Fibroblast of pulmonary artery (primary cell): ENCODE measurements around the gene RAET1G.
"Not testable (repeated sequence)": the region's sequence is repeated elsewhere in the genome, so short reads cannot be mapped to it uniquely, and the experiment has no call there.

ENCODE experiments used
- DNase-seq: peaks from one replicate; pipeline ENCODE4 v3.0.0-alpha.2; 2010; ENCODE audit warnings: low read depth
- H3K4me3 ChIP-seq: replicated peaks from 2 replicates; pipeline ENCODE4 v1.5.1; 2011; ENCODE audit warnings: low read depth, mild to moderate bottlenecking, control low read depth, low read length, moderate library complexity
- TF ChIP-seq, protein P1 (sequence below): IDR thresholded peaks from 2 replicates; pipeline ENCODE4 v1.5.1; 2011; ENCODE audit warnings: mild to moderate bottlenecking, control low read depth, low read length, inconsistent platforms; ENCODE audit errors: missing control alignments

Gene RAET1G

DNA sequence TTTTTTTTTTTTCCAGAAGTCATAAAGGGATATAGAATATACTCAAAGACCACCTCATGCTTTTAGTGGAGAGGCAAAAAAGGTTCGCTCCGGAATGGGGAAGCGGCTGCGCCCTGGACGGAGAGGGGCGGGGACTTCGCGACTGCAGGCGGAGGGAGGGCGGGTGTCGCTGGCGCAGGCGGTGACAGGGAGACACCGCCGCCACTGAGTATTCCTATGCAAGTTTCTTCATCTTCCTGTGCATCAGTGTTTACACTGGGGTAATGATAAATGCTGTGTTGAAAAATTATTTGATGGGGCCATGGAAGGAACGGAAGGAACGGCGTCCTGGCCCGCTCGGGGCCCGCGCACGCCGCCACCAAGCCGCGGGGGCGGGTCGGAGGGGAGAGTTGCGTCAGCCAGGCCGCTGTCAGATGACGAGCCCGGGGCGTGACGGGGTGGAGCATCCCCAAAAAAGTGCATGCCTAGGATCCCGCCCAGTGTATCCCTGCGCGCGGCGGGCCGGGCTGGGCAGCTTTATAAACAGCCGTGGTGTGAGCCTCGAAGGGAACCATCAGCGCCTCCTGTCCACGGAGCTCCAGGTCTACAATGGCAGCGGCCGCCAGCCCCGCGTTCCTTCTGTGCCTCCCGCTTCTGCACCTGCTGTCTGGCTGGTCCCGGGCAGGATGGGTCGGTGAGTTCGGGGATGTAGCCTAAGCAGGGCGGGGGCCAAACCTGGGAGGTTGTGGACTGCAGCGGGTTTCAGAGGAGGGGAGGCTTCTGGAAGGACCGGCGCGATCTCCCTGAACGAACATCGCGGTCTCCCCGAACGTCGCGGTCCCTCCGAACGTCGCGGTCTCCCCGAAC, 40.8 kb upstream of the RAET1G start, which contains the start of gene ULBP1:
TSS of gene ULBP1 (plus strand) at position 482 of the 846 bp plus-strand sequence. CDS start at position 589, 107 bp downstream.
- peak; percentile 84 for DNase-seq
- peak within 1 kb of the TSS; percentile 51 for H3K4me3 ChIP-seq
- TF ChIP-seq, protein P1, sequence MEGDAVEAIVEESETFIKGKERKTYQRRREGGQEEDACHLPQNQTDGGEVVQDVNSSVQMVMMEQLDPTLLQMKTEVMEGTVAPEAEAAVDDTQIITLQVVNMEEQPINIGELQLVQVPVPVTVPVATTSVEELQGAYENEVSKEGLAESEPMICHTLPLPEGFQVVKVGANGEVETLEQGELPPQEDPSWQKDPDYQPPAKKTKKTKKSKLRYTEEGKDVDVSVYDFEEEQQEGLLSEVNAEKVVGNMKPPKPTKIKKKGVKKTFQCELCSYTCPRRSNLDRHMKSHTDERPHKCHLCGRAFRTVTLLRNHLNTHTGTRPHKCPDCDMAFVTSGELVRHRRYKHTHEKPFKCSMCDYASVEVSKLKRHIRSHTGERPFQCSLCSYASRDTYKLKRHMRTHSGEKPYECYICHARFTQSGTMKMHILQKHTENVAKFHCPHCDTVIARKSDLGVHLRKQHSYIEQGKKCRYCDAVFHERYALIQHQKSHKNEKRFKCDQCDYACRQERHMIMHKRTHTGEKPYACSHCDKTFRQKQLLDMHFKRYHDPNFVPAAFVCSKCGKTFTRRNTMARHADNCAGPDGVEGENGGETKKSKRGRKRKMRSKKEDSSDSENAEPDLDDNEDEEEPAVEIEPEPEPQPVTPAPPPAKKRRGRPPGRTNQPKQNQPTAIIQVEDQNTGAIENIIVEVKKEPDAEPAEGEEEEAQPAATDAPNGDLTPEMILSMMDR = peak; percentile 7

DNA sequence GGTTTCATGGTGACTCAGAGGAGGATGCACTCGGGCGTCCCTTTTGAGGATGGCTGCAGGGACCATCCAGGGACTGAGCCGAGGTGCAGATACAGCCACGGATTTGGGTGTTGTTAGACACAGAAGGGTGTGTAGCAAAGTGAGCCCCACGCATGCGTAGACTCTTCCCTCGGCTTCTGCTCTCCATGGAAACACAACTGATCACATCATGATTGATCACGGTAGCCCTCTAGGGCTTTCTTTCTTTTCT, 40.2 kb upstream of the RAET1G start:
- TF ChIP-seq, protein P1 = no peak
- H3K4me3 ChIP-seq = peak overlapping the region; percentile 51
- DNase-seq = peak; percentile 29

DNA sequence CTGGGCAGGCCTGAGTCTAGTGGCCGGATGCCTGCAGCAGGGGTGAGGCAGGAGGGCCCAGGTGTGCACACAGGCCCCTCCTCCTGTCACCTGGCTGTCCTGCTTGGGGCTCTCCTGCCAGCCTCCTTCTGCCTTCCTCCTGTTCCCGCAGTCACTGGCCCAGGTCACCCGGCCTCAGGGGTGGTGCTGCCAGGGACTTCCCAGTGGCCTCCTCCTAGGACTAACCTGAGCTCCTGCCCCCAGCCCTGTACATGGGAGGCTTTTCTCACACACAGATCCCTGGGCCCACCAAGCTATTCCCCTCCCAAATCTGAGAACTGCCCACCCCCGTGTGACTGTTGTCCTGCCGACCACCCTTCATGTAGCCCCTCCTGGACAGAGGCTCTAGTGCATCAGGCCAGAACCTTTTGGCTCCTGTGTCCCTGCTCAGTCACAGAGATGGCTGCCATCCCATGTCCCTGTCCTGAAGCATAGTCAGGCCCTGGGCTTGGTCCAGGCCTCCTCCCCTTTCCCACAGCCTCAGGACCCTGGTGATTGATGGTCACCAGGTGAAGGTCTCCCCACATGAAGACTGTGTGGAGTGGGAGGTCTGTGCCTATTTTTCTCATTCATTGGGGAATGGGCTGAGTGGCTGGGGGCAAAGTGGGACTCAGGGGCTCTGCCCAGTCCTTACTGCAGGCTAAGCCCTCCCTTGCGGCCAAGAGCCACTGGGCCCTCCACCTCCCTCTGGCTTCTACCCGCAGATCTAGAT, 39.7 kb upstream of the RAET1G start:
- TF ChIP-seq, protein P1 = no peak
- peak overlapping the region; percentile 51 for H3K4me3 ChIP-seq
- no peak for DNase-seq

DNA sequence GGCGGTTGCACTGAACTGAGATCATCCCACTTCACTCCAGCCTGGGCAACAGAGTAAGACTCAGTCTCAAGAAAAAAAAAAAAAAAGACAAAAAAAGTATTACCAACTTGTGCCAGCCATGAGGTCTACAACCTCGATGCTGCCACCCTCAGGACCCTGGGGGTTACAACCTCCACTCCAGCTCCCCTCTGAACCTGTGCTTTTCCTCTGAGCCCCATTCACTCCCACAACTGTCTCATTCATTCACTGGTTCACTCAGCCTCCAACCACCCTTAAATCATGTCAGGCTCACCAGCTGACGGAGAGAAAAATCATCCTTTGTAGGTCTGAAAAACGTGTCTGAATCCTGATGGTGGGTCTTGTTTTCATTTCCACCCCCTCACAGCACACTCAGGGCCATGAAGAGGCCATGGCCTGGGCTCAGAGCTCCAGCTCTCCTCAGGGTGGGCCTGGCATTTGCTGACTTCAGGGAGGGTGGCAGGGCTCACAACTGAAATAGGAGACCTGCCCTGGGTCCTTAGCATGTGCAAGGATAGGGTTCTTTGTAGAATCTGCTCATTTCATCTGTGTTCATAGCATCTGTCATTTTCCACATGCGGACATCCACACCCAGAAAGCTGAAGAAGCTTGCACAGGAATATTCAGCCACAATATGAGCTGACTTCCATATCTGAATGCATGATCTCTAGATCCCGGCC, 39.0 kb upstream of the RAET1G start:
- DNase-seq = peak; percentile 21
- TF ChIP-seq, protein P1 = peak; percentile 21
- no peak overlapping the region for H3K4me3 ChIP-seq

DNA sequence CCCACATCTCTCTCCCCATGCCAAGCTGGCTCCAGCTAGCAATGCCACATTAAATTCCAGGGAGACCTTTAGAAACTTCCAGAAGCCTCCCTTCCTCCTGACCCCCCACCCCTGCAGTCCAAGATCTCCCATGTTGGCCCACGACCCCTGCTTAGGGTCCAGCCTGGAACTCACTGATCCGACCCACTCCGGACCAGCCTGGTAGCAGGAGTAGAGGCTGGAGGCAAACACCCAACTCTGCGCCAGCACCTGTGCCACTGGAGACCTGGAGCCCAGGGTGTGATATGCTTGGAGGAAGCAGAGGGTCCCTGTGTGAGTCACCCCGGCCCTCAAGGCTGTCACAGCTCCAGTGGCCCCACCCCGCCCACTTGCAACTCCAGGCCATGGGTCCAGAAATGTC, 37.6 kb upstream of the RAET1G start:
- H3K4me3 ChIP-seq = no peak overlapping the region
- TF ChIP-seq, protein P1 = no peak
- no peak for DNase-seq

DNA sequence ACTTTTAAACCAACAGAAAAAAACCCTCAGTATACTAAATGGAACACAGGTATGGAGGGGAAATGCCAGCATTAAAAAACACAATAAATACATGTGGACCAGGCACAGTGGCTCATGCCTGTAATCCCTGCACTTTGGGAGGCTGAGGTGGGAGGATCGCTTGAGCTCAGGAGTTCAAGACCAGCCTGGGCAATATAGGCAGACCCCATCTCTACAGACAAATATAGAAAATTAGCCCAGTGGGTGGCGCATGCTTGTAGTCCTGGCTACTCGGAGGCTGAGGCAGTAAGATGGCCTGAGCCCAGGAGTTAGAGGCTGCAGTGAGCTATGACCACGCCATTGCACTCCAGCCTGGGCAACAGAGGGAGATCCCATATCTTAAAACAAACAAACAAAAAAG, 36.9 kb upstream of the RAET1G start:
- H3K4me3 ChIP-seq, DNase-seq: not testable (repeated sequence)

DNA sequence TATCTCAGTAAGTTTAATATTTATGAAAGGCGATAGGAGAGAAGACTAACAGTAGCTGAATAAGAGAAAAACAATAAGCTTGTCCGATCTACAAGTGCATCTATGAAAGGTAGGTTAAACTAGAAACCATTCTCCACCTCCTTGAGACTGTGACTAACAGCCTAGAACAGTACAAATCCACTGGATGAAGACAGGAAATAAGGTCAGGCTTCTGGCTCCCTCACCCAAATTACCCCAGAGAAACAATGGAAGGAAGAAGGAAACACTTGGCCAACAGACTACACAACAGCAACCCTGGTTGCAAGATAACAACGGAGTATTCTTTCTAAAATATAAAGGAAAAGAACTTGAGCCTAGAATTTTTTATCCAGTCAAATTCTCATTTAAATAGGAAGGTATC, 35.2 kb upstream of the RAET1G start:
- not testable (repeated sequence) for H3K4me3 ChIP-seq
- peak; percentile 67 for DNase-seq

DNA sequence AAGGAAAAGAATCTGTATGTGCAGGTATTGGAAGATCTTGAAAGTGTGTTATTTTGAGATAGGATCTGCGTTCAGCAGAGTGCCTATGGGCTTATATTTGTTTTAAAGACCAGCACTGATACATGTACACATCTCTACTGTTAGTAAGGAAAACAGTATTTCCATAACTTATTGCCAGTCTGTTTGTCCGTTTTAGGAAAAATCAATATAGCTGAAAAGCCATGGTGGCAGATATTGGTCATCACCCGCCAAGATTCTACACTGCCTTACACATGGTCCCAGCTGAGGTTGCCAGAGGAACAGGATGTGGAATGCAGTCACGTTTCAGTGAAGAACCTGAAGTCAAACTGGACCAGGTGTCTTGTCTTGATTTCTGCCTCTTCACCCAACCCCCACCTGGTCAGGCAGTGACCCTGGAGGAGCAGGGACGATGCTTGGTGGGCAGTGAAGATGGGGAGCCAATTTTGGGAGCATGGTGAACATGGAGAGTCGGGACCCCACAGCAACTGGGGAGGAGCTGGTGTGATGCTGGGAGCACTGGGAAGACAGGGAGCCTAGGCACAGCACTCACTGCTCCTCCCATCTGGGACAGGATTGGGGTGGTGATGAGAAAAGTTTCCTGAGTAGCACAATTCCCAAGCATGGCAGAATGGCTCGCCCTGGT, 32.9 kb upstream of the RAET1G start:
- not testable (repeated sequence) for H3K4me3 ChIP-seq, DNase-seq

DNA sequence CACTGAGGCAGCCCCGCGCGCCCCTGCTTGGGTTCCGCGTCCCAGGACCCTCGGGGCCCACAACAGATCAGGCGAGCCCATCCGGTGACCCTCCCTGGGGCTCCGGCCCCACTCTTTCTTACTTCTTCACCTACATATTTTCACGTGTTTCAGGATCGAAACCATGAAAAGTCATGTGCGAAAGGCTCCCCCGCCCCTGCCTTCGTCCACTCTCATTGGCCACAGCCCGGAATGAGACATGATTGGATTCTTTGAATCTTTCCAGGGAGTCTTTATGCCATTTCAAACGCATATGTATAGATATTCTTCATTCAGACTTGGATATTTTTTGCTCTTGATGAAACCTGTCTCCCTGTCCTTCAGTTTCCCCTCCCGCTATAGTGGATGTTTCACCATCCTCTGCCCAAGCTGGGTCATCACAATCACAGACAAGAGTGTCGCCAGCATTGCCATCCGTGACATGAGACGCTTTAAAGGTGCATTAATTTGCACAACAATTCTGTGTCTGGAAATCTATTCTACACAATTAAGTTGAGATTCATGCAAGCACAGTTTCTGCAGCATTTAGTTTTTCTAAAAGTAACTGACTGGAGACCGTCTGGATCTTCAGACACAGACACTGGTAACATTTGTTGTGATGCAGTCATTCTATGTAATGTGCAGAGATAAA, 32.2 kb upstream of the RAET1G start:
- not testable (repeated sequence) for DNase-seq, H3K4me3 ChIP-seq

DNA sequence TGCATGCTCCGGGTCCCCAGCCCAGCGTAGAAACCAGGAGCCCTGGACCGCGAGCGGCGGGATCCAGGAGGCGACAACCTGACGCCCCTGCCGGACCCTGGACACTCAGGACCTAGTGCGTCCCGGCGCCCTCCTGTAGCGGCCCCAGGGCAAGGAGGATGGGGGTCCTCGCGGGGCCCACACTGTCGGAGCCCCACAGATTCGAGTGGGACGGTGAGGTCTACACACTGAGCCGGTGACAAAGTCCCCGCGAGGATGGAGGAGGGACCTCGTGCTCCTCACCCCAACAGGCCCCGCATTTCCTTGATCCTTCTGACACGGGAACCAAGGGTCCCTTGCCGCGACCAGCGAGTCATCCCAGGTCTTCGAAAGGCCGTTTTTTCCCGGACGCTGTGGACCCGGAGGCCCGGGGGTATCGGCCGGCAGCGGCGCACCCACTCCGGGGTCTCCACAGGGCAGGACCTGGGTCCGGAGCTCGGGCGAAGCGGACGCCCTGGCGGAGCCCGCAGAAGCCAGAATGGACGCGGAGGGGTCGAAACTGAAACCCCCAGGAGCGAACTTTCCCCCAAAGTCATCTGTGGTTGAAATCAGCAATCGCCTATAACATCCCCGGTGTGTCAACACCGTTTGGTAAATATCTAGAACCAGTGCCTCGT, 31.5 kb upstream of the RAET1G start:
- H3K4me3 ChIP-seq, DNase-seq: not testable (repeated sequence)

DNA sequence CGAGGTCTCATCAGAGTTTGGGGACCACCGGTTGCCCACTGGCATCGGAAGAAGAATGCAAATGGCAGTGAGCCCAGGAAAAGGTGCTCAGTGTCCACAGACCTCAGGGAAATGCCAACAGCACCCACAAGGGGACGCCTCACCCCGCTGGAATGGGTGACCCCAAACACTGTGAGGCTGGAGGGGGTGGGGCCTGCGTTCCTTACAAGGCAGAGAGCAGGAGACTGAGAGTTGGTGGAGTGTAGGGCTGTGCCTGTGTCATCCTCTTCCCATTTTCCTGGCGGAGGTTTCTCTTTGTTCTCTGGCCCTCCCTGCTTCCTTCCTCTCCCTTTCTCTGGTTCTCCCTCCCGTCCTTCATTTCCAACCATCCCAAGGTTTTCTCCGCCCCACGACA, 31.0 kb upstream of the RAET1G start:
- not testable (repeated sequence) for DNase-seq, H3K4me3 ChIP-seq
